Esophagus muscularis mucosa (tissue), 4 donors: ENCODE measurements around the gene SRGAP2. TPM values are rescaled to one million over a fixed set of nuclear protein-coding genes. Genes with fewer than 3 reads are reported as not detected.
"Not testable (repeated sequence)": the region's sequence is repeated elsewhere in the genome, so short reads cannot be mapped to it uniquely, and the experiment has no call there.

ENCODE experiments used
- DNase-seq: peaks from one replicate; pipeline ENCODE4 v3.0.0-alpha.2; 2017; ENCODE audit errors: extremely low spot score
- H3K27ac ChIP-seq, 4 donors: fragments of 200-600 bp; sonication (generic); replicated peaks in 1 of 4; 1 replicate in 3 of 4; 2 replicates in 1 of 4; pipeline ENCODE4 v1.5.1; 2016 to 2019; ENCODE audit warnings: mild to moderate bottlenecking in 1 of 4
- H3K27me3 ChIP-seq, 4 donors: fragments of 200-600 bp; sonication (generic); one replicate each; pipeline versions ENCODE4 v1.5.1 to v1.6.0; 2016 to 2019
- H3K36me3 ChIP-seq, 4 donors: fragments of 200-600 bp; sonication (generic); one replicate each; pipeline ENCODE4 v1.5.1; 2016 to 2019
- H3K4me1 ChIP-seq, 4 donors: fragments of 200-600 bp; sonication (generic); one replicate each; pipeline ENCODE4 v1.5.1; 2016 to 2019
- H3K4me3 ChIP-seq, 4 donors: fragments of 200-600 bp; sonication (generic); 1 replicate in 2 of 4; 2 replicates in 2 of 4; pipeline ENCODE4 v1.5.1; 2016 to 2019; ENCODE audit warnings: mild to moderate bottlenecking in 4 of 4, moderate library complexity in 1 of 4
- H3K9me3 ChIP-seq, 4 donors: fragments of 200-600 bp; sonication (generic); 1 replicate in 3 of 4; 2 replicates in 1 of 4; pipeline ENCODE4 v1.5.1; 2016 to 2019
- CTCF ChIP-seq, 3 experiments: fragments of 200-600 bp in 2 of 3; fragments of 450-650 bp in 1 of 3; sonication (generic) in 2 of 3; IDR thresholded peaks; one replicate each; pipeline ENCODE4 v1.5.1; 2017 to 2019; ENCODE audit warnings: antibody characterized with exemption in 3 of 3, mild to moderate bottlenecking in 2 of 3, moderate library complexity in 1 of 3
- POLR2AphosphoS5 ChIP-seq, 2 donors: sonication (generic); formaldehyde crosslinking; IDR thresholded peaks; one replicate each; pipeline ENCODE4 v1.6.1; 2017; ENCODE audit warnings: antibody characterized with exemption in 2 of 2
- WGBS: methylation state at CpG from one replicate; pipeline ENCODE4 v1.1.5; 2018; 5-methylcytosine and 5-hydroxymethylcytosine counted together
- intact Hi-C: fragments of 100-400 bp; cut with DNase I; formaldehyde crosslinking; loops from one replicate; pipeline ENCODE4 v1.15.1; 2023
- total RNA-seq, 4 donors: library from RNA; depleted of rRNA; stranded (reverse); fragments of >200 nt; gene quantifications; one replicate each; pipeline versions ENCODE4 v1.1.0 to v1.2.1, GENCODE V29; 2016

The SRGAP2 gene
- total RNA-seq, result 10 to 100 TPM; 39.4 to 54.6 (median 41.0) TPM

GRCh38 chr1:206203364-206204158 is at the start of gene SRGAP2:
Gene SRGAP2, plus strand, starts transcription at chr1:206203541. Its CDS starts 2,430 bp downstream, at chr1:206205971.
- peak; percentile 70 for DNase-seq
- peak within 1 kb of the TSS; percentile 56 to 70 (median 62) for H3K4me3 ChIP-seq
- H3K27me3 ChIP-seq, H3K36me3 ChIP-seq, H3K9me3 ChIP-seq, intact Hi-C loops, H3K4me1 ChIP-seq: not testable (repeated sequence)
- TF ChIP-seq POLR2AphosphoS5 (IDR thresholded peaks at IDR 0.05), result peak in 1 of 2 donors; percentile 67
- WGBS, result no CpG with 5 or more reads among the region's 63 CpGs
- H3K27ac ChIP-seq, result peak within 1 kb of the TSS; percentile 87 to 90 (median 88)

GRCh38 chr1:206167350-206168029 is 35.9 kb upstream of the SRGAP2 start:
- H3K9me3 ChIP-seq, H3K4me3 ChIP-seq, H3K27ac ChIP-seq, intact Hi-C loops, DNase-seq, H3K27me3 ChIP-seq, H3K36me3 ChIP-seq, H3K4me1 ChIP-seq: not testable (repeated sequence)
- WGBS, result 18% methylated on average over 4 of the region's 10 CpGs
- peak in 1 of 3 experiments; percentile 30 for TF ChIP-seq CTCF (IDR thresholded peaks at IDR 0.05)

GRCh38 chr1:206169794-206170193 is 33.5 kb upstream of the SRGAP2 start:
- not testable (repeated sequence) for DNase-seq, H3K4me1 ChIP-seq
- 44% methylated on average over 1 of the region's 3 CpGs for whole genome bisulfite sequencing

GRCh38 chr1:206173110-206173719 is 30.1 kb upstream of the SRGAP2 start:
- H3K9me3 ChIP-seq, H3K4me1 ChIP-seq, DNase-seq, H3K36me3 ChIP-seq, intact Hi-C loops, H3K27ac ChIP-seq, H3K27me3 ChIP-seq, H3K4me3 ChIP-seq: not testable (repeated sequence)
- WGBS, result no CpG with 5 or more reads among the region's 2 CpGs

More at GRCh38 chr1:206169794-206170193, 33.5 kb upstream of the SRGAP2 start:
- H3K4me3 ChIP-seq, H3K27ac ChIP-seq, H3K9me3 ChIP-seq, intact Hi-C loops, H3K27me3 ChIP-seq, H3K36me3 ChIP-seq: not testable (repeated sequence)

GRCh38 chr1:206174182-206174868 is 29.0 kb upstream of the SRGAP2 start:
- H3K4me1 ChIP-seq, H3K27ac ChIP-seq, H3K36me3 ChIP-seq, H3K4me3 ChIP-seq, intact Hi-C loops, DNase-seq, H3K9me3 ChIP-seq, H3K27me3 ChIP-seq: not testable (repeated sequence)
- TF ChIP-seq CTCF (IDR thresholded peaks at IDR 0.05), result peak in 2 of 3 experiments; percentile 11 to 15
- 79% methylated on average over 5 of the region's 7 CpGs for WGBS

- H3K9me3 ChIP-seq, H3K27me3 ChIP-seq, H3K4me1 ChIP-seq, H3K27ac ChIP-seq, H3K36me3 ChIP-seq, H3K4me3 ChIP-seq, DNase-seq, intact Hi-C loops: not testable (repeated sequence)
- 79% methylated on average over 1 of the region's 4 CpGs for WGBS
Measured at GRCh38 chr1:206175459-206176113, 27.8 kb upstream of the SRGAP2 start.

GRCh38 chr1:206176114-206176502 is 27.2 kb upstream of the SRGAP2 start:
- H3K9me3 ChIP-seq, H3K27ac ChIP-seq, H3K4me1 ChIP-seq, DNase-seq, H3K4me3 ChIP-seq, intact Hi-C loops, H3K27me3 ChIP-seq, H3K36me3 ChIP-seq: not testable (repeated sequence)
- WGBS, result no CpG with 5 or more reads among the region's 2 CpGs

- DNase-seq, H3K4me3 ChIP-seq, H3K9me3 ChIP-seq, H3K4me1 ChIP-seq, intact Hi-C loops, H3K27ac ChIP-seq, H3K27me3 ChIP-seq, H3K36me3 ChIP-seq: not testable (repeated sequence)
- WGBS, result 82% methylated on average over 8 of the region's 9 CpGs
Measured at GRCh38 chr1:206178061-206178989, 25.0 kb upstream of the SRGAP2 start.

GRCh38 chr1:206179666-206180065 is 23.7 kb upstream of the SRGAP2 start:
- H3K36me3 ChIP-seq, DNase-seq, H3K27me3 ChIP-seq, intact Hi-C loops, H3K4me1 ChIP-seq, H3K27ac ChIP-seq, H3K9me3 ChIP-seq, H3K4me3 ChIP-seq: not testable (repeated sequence)
